ENCODE data around the gene USP49.

DNA sequence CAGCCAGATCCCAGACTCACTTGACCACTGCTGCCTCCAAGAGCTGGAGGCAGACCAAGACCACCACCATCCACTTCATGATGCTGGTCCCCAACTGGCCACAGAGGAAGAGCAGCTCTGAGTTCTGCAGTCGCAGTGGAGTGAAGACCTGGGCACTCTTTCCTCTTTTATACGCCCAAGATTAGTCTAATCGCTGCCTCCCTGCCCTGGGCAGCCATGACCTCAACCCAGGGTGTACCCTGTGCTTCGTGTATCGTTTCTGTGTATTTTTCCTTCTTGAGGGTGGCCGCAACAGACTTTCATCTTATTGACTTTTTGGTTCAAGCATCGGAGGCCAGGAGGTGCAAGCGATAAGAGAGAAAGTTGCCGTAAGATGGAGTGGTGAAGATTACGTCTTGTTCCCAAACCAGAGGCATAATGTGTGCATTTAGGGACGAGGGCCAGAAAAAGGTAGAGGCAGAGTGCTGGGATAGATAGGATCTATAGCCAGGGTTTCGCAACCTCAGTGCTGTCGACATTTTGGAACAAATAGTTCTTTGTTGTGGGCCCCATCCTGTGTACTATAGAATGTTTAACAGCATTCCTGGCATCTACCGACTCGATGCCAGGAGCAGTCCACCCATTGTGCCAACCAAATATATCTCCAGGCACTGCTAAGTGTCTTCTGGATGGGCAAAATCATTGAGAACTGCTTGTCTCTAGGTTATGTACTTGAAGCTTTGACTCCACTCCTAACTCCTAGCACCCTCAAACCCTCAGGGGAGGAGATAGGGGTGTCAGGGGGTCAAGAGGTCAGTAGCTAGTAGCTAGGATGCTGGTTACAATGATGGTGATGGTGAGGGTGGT lies 147.7 kb downstream of the USP49 start, which contains the start of gene PGC:
- TF ChIP-seq, protein P1, sequence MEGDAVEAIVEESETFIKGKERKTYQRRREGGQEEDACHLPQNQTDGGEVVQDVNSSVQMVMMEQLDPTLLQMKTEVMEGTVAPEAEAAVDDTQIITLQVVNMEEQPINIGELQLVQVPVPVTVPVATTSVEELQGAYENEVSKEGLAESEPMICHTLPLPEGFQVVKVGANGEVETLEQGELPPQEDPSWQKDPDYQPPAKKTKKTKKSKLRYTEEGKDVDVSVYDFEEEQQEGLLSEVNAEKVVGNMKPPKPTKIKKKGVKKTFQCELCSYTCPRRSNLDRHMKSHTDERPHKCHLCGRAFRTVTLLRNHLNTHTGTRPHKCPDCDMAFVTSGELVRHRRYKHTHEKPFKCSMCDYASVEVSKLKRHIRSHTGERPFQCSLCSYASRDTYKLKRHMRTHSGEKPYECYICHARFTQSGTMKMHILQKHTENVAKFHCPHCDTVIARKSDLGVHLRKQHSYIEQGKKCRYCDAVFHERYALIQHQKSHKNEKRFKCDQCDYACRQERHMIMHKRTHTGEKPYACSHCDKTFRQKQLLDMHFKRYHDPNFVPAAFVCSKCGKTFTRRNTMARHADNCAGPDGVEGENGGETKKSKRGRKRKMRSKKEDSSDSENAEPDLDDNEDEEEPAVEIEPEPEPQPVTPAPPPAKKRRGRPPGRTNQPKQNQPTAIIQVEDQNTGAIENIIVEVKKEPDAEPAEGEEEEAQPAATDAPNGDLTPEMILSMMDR (IDR thresholded peaks at IDR 0.05; ENCODE audit: borderline replicate concordance, extremely low read depth, low read length, poor library complexity, severe bottlenecking): no peak
- no peak for TF ChIP-seq EZH2 (IDR thresholded peaks at IDR 0.05; ENCODE audit: borderline replicate concordance, low read depth, low read length, severe bottlenecking)

All from DND-41 (cell line).